HepG2 (cell line): ENCODE results near the gene TP53I3. TPM values are rescaled to one million over a fixed set of nuclear protein-coding genes. Genes with fewer than 3 reads are reported as not detected.
A peak's percentile ranks its signal among the peaks of the same experiment; 100 is the strongest.

Source experiments
- ATAC-seq: fragments of 200-7000 bp; cut with Tn5 transposase; 3 replicates; pipeline ENCODE4 v1.9.1; 2020; ENCODE audit warnings: mild to moderate bottlenecking, moderate library complexity
- BruUV-seq: library from RNA; stranded (reverse); fragments of 400-500 nt; replicated peaks from 2 replicates; lab custom pipeline; 2021; lab: Mats Ljungman, UMichigan
- CTCF ChIA-PET: fragments of 300-600 bp; formaldehyde crosslinking; extraction: SDS; loops from one replicate; lab custom pipeline; 2021; ENCODE audit warnings: low total read pairs, inconsistent platforms, low intra/inter-chr PET ratio; lab: Yijun Ruan, JAX
- POLR2A ChIA-PET: fragments of 350-600 bp; sonication (Branson Sonifier 250); formaldehyde crosslinking; loops from one replicate; lab custom pipeline; 2020; ENCODE audit warnings: antibody characterized with exemption, inconsistent platforms; lab: Yijun Ruan, JAX
- DNase-seq: peaks from one replicate; pipeline ENCODE4 v3.0.0-alpha.2; 2015; ENCODE audit warnings: low spot score
- FAIRE-seq: peaks from 3 replicates; lab custom pipeline; 2011; peaks lifted over from hg19 to GRCh38; lab: Jason Lieb, UNC
- H2AFZ ChIP-seq: one replicate; pipeline ENCODE4 v1.6.1; 2011; ENCODE audit warnings: low read length, inconsistent platforms
- H3K27ac ChIP-seq: fragments of 300-600 bp; 3 replicates; pipeline ENCODE4 v1.8.0; 2011; ENCODE audit warnings: mixed run types, mild to moderate bottlenecking, mixed read lengths, low read length, inconsistent platforms; ENCODE audit not compliant: insufficient read depth; ENCODE audit errors: extremely low read length
- H3K27me3 ChIP-seq, 2 experiments: fragments of 200-600 bp in 1 of 2; 2 replicates in 1 of 2; 3 replicates in 1 of 2; pipeline versions ENCODE4 v1.6.0 to v1.8.0; 2011; ENCODE audit warnings: low read length in 2 of 2, mild to moderate bottlenecking in 2 of 2, moderate library complexity in 2 of 2, inconsistent platforms in 1 of 2; ENCODE audit not compliant: insufficient read depth in 2 of 2, control insufficient read depth in 1 of 2
- H3K36me3 ChIP-seq, 2 experiments: fragments of 200-600 bp in 1 of 2; replicated peaks in 1 of 2; 2 replicates in 1 of 2; 3 replicates in 1 of 2; pipeline versions ENCODE4 v1.5.1 to v1.8.0; 2011; ENCODE audit warnings: low read length in 2 of 2, inconsistent platforms in 1 of 2; ENCODE audit not compliant: insufficient read depth in 2 of 2, control insufficient read depth in 1 of 2
- H3K4me1 ChIP-seq: 2 replicates; pipeline ENCODE4 v1.5.1; 2012; ENCODE audit warnings: low read length, inconsistent platforms; ENCODE audit not compliant: insufficient read depth
- H3K4me2 ChIP-seq: 2 replicates; pipeline ENCODE4 v1.6.0; 2011; ENCODE audit warnings: low read depth, low read length, inconsistent platforms
- H3K4me3 ChIP-seq, 3 experiments: fragments of 200-600 bp in 1 of 3; sonication (generic), shearing (Covaris generic) in 1 of 3; replicated peaks in 1 of 3; 2 replicates each; pipeline ENCODE4 v1.5.1; 2011 to 2016; ENCODE audit warnings: low read length in 3 of 3, inconsistent platforms in 2 of 3, low read depth in 2 of 3, mild to moderate bottlenecking in 2 of 3, control low read depth in 1 of 3, mixed read lengths in 1 of 3; ENCODE audit not compliant: insufficient read depth in 1 of 3
- H3K79me2 ChIP-seq: one replicate; pipeline ENCODE4 v1.6.1; 2011; ENCODE audit warnings: low read length, inconsistent platforms; ENCODE audit not compliant: insufficient read depth
- H3K9ac ChIP-seq: 2 replicates; pipeline ENCODE4 v1.6.0; 2011; ENCODE audit warnings: mild to moderate bottlenecking, low read depth, low read length, inconsistent platforms; ENCODE audit not compliant: insufficient read depth
- H3K9me3 ChIP-seq: 2 replicates; pipeline ENCODE4 v1.5.1; 2012; ENCODE audit warnings: mild to moderate bottlenecking, low read length
- H4K20me1 ChIP-seq: 2 replicates; pipeline ENCODE4 v1.6.0; 2011; ENCODE audit warnings: inconsistent platforms, mild to moderate bottlenecking, low read length, moderate library complexity; ENCODE audit not compliant: insufficient read depth
- AGO2 ChIP-seq: fragments of 200-400 bp; formaldehyde crosslinking; optimal IDR thresholded peaks from 2 replicates; pipeline ENCODE3; 2017; ENCODE audit warnings: mild to moderate bottlenecking, low read depth, low read length, moderate library complexity
- BRCA1 ChIP-seq: sonication (generic); formaldehyde crosslinking; IDR thresholded peaks from 2 replicates; pipeline ENCODE4 v1.4.0; 2020; ENCODE audit warnings: missing genetic modification reagents
- JDP2 ChIP-seq: sonication (generic); formaldehyde crosslinking; IDR thresholded peaks from 2 replicates; pipeline ENCODE4 v1.8.1; 2022; ENCODE audit warnings: missing genetic modification reagents, borderline replicate concordance
- MEF2D ChIP-seq: sonication (generic); formaldehyde crosslinking; IDR thresholded peaks from 2 replicates; pipeline ENCODE4 v1.5.1; 2020; ENCODE audit warnings: mild to moderate bottlenecking, missing genetic modification reagents
- SIX4 ChIP-seq: sonication (generic); formaldehyde crosslinking; IDR thresholded peaks from 2 replicates; pipeline ENCODE4 v1.4.0; 2020; ENCODE audit warnings: missing genetic modification reagents
- SRSF9 ChIP-seq: fragments of 200-400 bp; formaldehyde crosslinking; IDR thresholded peaks from 2 replicates; pipeline ENCODE4 v1.6.1; 2018; ENCODE audit warnings: borderline replicate concordance, mild to moderate bottlenecking, low read depth, low read length; ENCODE audit not compliant: insufficient read depth, poor library complexity, severe bottlenecking
- ZBTB40 ChIP-seq, 2 experiments: fragments of 450-650 bp in 1 of 2; sonication (generic) in 1 of 2; formaldehyde crosslinking in 1 of 2; IDR thresholded peaks; 2 replicates each; pipeline versions ENCODE4 v1.6.1 to v1.8.0; 2016 to 2022; ENCODE audit warnings: antibody characterized with exemption in 1 of 2, mild to moderate bottlenecking in 1 of 2, missing genetic modification reagents in 1 of 2
- ZNF160 ChIP-seq: sonication (generic); formaldehyde crosslinking; IDR thresholded peaks from 2 replicates; pipeline ENCODE4 v1.8.0; 2022; ENCODE audit warnings: mild to moderate bottlenecking, inconsistent platforms, missing genetic modification reagents
- ZNF451 ChIP-seq: sonication (generic); formaldehyde crosslinking; IDR thresholded peaks from 2 replicates; pipeline ENCODE4 v1.5.0; 2020; ENCODE audit warnings: mild to moderate bottlenecking, missing genetic modification reagents
- WGBS: methylation state at CpG from one replicate; pipeline ENCODE4 v1.1.6; 2017; ENCODE audit warnings: low lambda C conversion rate; 5-methylcytosine and 5-hydroxymethylcytosine counted together
- in situ Hi-C: cut with HindIII; loops from 2 replicates; pipeline ENCODE4 v1.10.0; 2017; ENCODE audit warnings: low pct_unique_long_range_greater_than_20kb; ENCODE audit not compliant: extremely low pct_ligation_motif_present
- intact Hi-C: fragments of 100-400 bp; cut with micrococcal nuclease; formaldehyde crosslinking; loops from one replicate; pipeline ENCODE4 v1.10.0; 2022; ENCODE audit not compliant: unreplicated experiment
- polyA plus RNA-seq, 8 experiments: library from polyadenylated mRNA; depleted of rRNA in 3 of 8; stranded (reverse) in 7 of 8; unstranded in 1 of 8; fragments of >200 nt; fragmentation: Illumina TruSeq in 4 of 8; extraction: Trizol in 4 of 8; gene quantifications; 2 replicates each; pipeline versions ENCODE4 v1.2.1 to v1.2.3, GENCODE V29; 2011 to 2016; ENCODE audit warnings: low read depth in 4 of 8, missing spikeins in 1 of 8, mixed read lengths in 1 of 8; ENCODE audit not compliant: insufficient read depth in 1 of 8
- total RNA-seq, 5 experiments: library from RNA; depleted of rRNA; stranded (reverse); fragments of >200 nt; fragmentation: Illumina TruSeq; extraction: Trizol; gene quantifications; 2 replicates each; pipeline ENCODE4 v1.2.3, GENCODE V29; 2016; ENCODE audit warnings: low read depth in 1 of 5
- TF ChIP-seq, protein P1 (sequence below): sonication (generic); formaldehyde crosslinking; IDR thresholded peaks from 2 replicates; pipeline ENCODE4 v1.5.0; 2020; ENCODE audit warnings: mild to moderate bottlenecking, missing genetic modification reagents

Gene TP53I3
- total and polyA plus RNA-seq, 2 of the 13 experiments (the other 11 are each of a cell fraction or from before 2014, with no cell fraction given), result 25.0 to 44.1 TPM

- Histone ChIP-seq H3K4me3 (peak within 1 kb of the TSS; percentile 76 to 100 (median 94)), H3K79me2 (peaks cover 28% of the 10 kb centered on the region), H3K27ac (peak within 1 kb of the TSS; percentile 59), H4K20me1 (no peaks in the 10 kb centered on the region), H3K4me2 (peak within 1 kb of the TSS; percentile 72), H3K36me3 (peaks cover 7 to 22% of the 10 kb centered on the region in 2 experiments), H3K9me3 (no peaks in the 10 kb centered on the region), H3K4me1 (peaks cover 15% of the 10 kb centered on the region), H3K27me3 (no peaks in the 10 kb centered on the region; a peak in 1 of 5 replicates), H2AFZ (peak within 1 kb of the TSS; percentile 87), H3K9ac (peak within 1 kb of the TSS; percentile 85)
- ATAC-seq (peak; percentile 95), FAIRE-seq (peak; percentile 90), DNase-seq (peak; percentile 99)
- in situ Hi-C loops, result no loop called here
- CTCF ChIA-PET, result interaction anchor here (2.3 kb wide), 1 partner anchor 88 kb away, joined by 10 read pairs; no protein-coding TSS in a partner anchor
- TSS peak; percentile 59 for BruUV-seq
- WGBS, result 2% methylated on average over 64 of the region's 64 CpGs
- POLR2A ChIA-PET, result interaction anchor here (0.6 to 2.6 kb wide), 22 partner anchors 8 to 717 kb away, joined by 3 to 66 read pairs (median 4); partner anchors contain the start of genes ATAD2B, CENPO, FAM228B and FKBP1B
- intact Hi-C loops, result loop anchor here (1.0 to 2.0 kb wide), 3 partner anchors 29 to 135 kb away; partner anchors contain the start of genes UBXN2A and WDCP
- TF ChIP-seq ZBTB40 (IDR thresholded peaks at IDR 0.05) (peak; percentile 96), ZBTB40 (CRISPR knock-in tag; IDR thresholded peaks at IDR 0.05) (peak; percentile 94), JDP2 (CRISPR knock-in tag) (no peak), BRCA1 (CRISPR knock-in tag) (peak; percentile 85), ZNF160 (CRISPR knock-in tag) (peak; percentile 91), ZNF451 (CRISPR knock-in tag) (peak; percentile 96), SRSF9 (no peak), AGO2 (peak; percentile 97), SIX4 (CRISPR knock-in tag) (peak; percentile 79; the same call in 1 of the 2 replicates), MEF2D (CRISPR knock-in tag) (peak; percentile 95)
- TF ChIP-seq, protein P1, sequence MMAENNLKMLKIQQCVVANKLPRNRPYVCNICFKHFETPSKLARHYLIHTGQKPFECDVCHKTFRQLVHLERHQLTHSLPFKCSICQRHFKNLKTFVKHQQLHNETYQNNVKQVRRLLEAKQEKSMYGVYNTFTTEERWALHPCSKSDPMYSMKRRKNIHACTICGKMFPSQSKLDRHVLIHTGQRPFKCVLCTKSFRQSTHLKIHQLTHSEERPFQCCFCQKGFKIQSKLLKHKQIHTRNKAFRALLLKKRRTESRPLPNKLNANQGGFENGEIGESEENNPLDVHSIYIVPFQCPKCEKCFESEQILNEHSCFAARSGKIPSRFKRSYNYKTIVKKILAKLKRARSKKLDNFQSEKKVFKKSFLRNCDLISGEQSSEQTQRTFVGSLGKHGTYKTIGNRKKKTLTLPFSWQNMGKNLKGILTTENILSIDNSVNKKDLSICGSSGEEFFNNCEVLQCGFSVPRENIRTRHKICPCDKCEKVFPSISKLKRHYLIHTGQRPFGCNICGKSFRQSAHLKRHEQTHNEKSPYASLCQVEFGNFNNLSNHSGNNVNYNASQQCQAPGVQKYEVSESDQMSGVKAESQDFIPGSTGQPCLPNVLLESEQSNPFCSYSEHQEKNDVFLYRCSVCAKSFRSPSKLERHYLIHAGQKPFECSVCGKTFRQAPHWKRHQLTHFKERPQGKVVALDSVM (CRISPR knock-in tag), result peak; percentile 98
These were observed 8.5 kb downstream of the TP53I3 start, which contains the start of gene SF3B6 for GRCh38 chr2:24075915-24076848. Gene SF3B6 (minus strand): TSS chr2:24076326. CDS start chr2:24076229, 97 bp downstream.
